Activated CD4-positive, alpha-beta T cell treated with anti-CD3 and anti-CD28 coated beads, Interleukin-2, amount 50 U/mL, for 24 hours (primary cell): Measurements from ENCODE around the gene CYBA.
"Not testable (repeated sequence)": the region's sequence is repeated elsewhere in the genome, so short reads cannot be mapped to it uniquely, and the experiment has no call there.

Experiments
- DNase-seq, 2 donors: peaks; one replicate each; pipeline ENCODE4 v3.0.0-alpha.2; 2020; ENCODE audit warnings: low read depth in 1 of 2, low spot score in 1 of 2

Gene CYBA

DNA sequence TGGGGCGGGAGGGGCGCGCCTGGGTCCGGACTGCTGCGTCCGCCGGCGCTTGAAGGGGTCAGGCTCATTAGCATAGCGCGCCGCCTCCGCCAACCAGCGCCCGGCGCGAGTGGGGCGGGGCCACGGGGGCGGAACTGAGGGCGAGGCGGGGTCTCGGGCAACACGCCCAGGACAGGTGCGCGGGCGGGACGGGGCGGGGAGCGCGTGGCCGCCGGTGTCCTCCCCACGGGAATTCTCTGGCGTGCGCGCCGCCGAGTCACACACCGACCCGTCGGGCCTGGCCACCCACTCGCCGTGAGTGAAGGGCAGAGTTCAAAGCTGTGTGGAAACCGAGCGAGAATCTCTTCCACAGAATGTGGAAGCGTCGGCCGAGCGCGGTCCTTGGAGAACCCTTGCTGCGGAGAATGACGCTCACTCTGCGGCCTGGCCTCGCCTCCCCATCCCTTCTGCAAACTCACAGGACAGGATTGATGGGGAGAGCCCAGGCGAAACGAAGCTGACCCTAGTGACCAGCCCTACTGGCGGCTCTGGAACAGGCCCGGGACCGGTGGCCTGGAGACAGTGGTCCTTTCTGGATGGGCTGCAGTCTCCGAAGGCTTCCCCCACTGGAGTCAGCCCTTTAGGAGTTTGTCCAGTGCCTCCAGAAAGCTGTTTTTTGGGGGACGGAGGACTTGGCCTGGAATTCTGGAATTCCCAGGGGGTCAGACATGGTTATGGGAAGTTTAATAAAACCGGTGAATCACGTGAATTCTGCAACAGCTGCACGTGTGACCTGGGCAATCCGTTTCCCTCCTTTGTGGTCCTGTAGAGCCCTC is 35.8 kb upstream of the CYBA start, which contains the start of gene SNAI3:
TSS of gene SNAI3 (minus strand) at position 69 of the 815 bp plus-strand sequence. CDS start 101 bp downstream, outside the sequence.
- peak in 1 of 2 donors; percentile 66 for DNase-seq

DNA sequence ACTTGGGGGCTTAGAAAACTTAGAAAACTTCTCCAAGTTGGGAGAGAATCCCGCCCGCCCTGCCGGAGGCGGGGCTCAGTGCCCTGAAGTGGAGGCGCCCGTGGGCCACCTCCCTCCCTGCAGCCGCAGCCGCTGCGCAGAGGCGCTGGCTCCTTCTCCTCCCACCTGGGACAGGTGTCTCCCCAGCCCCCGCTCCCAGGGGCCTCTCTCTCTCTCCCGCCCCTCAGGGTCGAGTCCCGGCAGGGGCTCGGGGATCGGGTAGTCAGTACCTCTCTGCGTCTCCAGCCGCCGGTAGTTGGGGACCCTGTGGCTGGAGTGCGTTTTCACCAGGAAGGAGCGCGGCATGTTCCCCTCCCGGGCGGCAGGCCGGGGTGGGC is 35.2 kb upstream of the CYBA start:
- no peak for DNase-seq

DNA sequence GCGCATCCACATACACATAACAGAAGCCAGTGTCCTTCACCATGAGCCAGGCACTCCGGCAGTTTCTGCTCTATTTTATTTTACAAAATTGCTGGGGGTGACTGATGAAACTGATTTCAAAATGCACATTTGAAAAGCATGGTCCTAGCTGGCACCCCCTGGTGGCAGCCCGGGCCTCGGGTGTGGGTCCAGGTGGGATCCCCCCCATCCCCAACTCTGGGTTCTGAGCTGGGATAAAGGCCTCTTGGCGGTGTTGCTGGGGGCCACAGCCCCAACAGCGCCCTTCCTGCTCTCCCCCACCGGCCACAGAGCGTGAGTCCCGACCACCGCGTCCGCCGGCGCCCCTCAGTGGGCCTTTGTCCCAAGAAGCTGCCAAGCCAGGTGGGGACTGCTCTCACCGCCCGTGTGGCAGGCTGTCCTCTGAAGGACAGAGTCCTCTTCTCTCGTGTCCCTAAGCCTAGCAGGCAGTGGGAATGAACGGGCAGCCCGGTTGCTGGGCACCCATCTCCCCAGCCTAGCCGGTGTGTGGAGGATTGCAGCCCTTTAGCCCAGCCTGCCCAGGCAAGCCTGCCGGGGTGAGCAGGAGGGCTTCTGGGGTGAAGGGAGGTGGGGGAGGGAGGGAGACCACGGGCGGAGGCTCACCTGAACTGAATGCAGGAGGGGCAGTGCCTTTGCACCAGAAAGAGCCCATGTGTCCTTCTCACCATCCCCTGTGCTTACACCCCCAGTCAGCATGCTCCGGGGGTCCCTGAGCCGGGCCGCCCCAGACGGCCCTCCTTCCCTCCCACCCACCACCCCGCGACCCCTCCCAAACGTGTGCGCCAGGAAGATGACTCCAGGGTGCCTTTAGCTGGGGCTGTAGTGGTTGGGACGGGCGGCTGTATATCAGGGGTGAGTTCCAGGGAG is 34.6 kb upstream of the CYBA start:
- DNase-seq = no peak

DNA sequence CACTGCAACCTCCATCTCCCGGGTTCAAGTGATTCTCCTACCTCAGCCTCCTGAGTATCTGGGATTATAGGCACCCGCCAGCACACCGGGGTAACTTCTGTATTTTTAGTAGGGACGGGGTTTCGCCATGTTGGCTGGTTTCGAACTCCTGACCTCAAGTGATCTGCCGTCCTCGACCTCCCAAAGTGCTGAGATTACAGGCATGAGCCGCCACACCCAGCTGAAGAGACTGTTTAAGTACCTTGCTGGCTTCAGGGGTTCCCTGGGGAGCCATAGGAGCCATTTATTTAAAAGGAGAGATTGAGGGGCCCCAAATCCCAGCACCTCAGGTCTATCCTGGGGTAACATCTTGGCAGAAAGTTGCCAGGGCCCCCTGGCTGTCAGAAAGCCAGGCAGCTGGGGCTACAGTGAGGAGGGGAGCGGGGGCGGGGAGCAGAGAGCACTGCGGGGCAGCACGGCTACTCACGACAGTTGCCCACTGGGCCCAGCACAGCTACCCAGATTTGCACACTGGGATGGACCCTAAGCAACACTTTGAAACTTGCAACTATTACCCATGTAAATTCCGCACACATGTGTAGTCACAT is 33.8 kb upstream of the CYBA start:
- DNase-seq = no peak

DNA sequence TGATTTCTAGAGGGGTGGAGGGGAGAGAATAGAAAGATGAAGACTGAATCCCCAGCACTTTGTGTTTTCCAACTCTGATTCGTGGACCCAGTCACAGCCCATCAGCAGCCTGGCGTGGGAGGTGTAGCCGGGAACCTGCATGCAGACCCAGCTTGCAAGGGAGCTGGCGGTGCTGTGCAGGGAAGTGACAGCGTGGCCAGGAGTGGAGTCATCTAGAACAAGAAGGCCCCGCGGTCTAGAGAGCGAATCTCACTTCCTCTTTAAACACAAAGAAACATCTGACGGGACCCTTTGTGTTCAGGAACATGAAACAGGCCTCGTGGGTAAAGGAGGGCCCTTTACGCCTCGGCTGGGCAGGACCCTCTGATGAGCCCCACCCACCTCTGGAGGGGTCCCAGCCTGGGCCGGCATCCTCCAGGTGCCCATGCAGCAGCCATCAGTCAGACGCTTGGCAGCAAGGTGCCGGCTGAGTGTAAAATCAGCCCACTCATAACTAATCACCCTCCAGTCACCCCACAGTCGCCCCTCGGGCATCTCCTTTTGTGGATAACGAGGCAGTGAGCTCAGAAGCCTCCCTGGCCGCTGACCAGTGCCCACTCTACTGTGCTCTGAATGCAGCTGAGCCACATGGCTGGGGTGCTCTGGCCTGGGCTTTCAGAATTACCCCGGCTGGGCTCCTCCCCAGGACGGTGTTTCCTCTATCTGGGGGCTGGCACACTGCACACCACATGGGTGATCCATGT is 31.0 kb upstream of the CYBA start:
- DNase-seq = peak in 1 of 2 donors; percentile 68

DNA sequence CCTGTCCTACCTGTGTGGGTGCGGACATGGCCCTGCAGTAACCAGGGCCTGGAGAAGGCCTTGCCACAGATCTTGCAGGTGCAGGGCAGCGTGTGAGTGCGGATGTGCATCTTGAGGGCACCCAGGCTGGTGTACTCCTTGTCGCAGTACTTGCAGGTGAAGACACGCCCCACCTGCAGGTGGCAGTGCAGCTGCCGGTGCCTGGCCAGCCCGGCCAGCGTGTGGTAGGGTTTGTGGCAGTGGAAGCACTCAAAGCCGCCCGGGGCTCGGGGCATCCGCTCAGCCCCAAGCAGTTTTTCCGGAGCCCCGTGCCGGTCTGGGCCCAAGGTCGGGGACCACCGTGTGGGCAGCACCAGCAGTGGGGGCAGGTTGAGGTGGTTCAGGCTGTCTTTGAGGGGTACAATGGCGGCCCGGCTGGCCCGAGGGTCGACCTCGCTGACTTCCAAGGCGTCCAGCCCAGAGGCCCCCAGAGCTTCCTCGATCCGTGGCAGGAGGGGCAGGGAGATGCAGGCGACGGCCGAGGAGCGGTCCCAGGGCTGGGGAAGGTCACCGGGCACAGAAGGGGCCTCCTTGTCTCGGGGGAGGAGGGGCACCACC is 30.3 kb upstream of the CYBA start:
- no peak for DNase-seq

DNA sequence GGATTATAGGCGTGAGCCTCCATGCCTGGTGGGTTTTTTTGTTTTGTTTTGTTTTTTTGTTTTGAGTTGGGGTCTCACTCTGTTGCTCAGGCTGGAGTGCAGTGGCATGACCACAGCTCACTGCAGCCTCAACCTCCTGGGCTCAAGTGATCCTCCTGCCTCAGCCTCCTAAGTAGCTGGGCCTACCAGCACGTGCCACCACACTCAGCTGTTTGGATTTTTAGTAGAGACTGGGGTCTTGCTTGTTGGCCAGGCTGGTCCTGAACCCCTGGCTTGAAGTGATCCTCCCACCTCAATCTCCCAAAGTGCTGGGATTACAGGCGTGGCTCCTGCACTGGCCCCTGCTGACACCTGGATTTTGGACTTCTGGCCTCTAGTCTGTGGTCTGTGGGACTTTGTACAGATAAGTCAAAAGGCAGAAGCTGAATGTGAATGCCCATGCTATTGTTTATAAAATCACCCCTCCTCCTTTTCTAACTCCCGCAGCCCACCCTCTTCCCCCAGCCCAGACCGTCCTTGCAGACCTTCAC is 29.8 kb upstream of the CYBA start:
- no peak for DNase-seq

DNA sequence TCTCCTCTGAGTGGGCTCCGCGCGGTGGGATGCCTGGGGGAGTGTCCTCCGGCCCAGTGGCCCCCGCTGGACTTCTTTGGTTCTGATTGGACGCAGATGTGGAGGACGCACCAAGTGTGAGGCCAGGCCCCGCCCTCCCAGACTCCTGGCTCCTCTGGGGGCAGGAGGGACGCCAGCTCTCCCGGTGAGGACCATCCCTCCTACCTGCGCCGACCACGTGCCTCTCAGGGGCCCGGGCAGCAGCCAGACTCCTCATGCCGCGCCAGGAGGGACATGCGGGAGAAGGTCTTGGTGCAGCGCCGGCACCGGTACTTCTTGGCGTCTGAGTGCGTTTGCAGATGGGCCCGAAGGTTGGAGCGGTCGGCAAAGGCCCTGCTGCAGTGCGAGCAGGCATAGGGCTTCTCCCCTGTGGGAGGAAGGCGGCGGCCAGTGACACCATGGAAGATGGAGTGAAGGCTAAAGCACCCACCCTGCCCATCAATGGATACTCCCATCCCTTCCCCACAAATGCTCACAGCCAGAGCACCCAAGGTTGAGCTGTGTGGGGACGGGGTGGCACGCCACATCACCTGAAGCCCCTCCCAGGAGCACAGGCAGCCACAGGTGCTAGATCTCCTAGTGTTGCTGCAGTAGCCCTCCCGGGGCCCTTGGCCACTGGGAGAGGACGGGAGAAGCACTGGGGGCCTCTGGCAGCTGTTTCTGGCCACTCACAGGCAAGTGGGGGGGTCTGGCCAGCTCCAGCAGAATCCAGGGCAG is 27.5 kb upstream of the CYBA start:
- DNase-seq = no peak

DNA sequence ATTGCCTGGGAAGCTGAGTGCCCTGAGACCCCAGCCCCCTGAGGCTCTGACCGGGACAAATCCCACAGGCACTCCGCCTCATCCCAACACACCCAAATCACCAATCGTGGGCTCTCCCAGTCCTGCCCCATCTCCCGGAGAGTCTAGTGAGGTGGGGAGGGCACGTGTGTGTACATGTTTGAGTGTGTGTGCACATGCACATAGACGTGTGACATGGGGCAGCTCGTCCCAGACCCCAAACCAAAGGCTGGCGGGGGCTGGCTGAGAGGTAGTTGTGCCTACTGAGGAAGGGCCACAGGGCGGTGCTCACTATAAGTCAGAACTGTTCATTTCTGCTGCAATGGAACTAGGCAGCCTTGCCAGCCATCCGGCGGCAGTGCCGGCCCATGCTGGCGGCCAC is 26.9 kb upstream of the CYBA start:
- DNase-seq = no peak

DNA sequence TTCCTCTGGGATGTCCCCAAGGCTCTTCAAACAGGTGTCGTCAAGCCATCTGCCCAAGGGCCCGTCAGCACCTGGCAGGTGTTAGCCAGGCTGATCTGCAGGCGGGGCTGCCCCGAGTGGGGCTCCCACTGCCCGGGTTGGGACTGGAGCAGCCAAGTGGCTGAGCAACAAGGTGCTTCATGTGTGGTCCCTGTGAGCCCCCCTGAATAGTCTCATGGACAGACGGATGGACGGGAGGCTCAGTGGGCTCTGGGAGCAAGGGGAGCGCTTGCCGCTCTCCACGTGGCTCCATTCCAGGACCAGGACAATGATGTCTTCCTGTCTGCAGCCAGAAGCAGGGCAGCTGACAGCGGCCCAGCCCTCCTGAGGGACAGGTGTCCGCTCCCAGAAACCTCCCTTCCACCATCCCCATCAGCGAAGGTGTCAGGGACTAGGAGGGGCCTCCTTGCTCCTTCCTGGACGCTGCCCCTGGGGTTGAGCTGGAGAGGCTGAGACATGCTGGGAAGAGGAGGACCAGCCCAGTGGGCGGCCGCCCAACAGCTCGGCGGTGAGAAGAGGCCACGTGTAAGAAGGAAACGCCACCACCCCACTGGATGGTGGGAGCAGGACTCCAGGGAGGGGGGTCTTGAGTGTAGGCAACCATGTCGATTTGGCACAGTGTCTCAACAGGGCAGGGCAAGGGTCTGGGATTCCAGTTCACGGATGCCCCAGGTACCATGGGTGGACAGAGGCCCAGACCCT is 25.8 kb upstream of the CYBA start:
- DNase-seq = no peak

DNA sequence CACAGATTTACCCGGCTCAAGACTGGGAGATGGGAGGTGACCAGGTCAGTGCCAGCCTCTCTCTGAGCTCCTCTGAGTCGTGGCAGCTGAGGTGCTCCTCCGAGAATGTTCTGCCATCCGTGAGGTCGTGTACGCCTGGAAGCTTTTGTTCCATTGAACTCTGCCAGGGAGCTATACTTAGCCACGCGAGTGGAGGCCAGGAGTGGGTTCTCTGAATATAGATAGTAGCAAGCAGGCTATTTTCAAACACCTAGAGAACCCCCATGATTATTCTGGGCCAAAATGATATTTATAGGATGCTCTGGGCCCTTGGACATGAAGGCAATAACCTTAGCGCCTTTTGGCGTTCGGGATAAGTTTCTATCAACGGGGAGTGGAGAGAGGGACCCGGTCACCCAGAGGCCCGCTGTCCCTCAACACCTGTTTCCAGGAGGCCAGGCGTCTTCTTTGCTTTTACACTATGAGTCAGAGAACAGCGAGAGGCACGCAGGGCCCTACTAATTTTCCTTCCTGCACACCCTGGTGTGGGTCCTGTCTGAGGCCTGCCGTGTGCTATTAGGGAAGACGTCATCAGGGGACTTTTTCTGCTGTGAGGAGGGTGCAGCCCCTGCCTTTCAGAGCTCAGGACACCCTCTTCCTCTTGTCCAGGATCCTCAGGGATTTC is 23.0 kb upstream of the CYBA start:
- no peak for DNase-seq

DNA sequence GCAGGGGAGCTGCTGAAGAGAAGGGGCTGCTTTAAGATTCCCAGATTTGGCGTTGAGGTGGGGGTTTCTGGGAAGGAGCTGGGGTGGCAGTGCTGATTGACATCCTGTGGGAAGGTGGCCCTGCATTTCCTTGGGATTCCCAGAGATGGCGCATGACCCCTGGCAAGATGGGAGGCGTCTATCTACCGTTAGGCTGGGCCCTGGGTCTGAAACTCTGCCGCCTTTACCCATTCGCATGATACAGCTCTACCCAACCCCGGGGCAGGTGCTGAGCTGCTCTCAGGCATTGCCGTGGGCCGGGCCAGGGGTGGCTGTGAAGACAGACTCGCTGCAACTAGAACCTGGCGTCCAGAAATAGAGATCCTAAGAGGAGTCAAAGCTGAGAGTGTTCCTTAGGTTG is 21.9 kb upstream of the CYBA start:
- no peak for DNase-seq

DNA sequence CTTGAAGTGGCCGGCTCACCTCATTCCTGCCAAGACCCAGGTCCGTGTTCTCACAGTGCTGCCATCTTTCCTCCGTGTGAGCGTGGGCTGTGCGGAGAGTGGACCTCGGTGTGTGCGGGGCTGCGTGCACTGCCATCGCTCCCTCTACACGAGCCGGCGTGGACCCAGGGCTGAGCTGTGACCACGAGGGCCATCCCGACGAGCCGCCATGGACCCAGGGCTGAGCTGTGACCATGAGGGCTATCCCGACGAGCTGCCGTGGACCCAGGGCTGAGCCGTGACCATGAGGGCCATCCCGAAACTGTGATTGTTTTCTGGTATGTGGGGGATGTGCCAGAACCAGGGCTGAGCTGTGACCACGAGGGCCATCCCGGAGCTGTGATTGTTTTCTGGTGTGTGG is 21.0 kb upstream of the CYBA start:
- DNase-seq = no peak

DNA sequence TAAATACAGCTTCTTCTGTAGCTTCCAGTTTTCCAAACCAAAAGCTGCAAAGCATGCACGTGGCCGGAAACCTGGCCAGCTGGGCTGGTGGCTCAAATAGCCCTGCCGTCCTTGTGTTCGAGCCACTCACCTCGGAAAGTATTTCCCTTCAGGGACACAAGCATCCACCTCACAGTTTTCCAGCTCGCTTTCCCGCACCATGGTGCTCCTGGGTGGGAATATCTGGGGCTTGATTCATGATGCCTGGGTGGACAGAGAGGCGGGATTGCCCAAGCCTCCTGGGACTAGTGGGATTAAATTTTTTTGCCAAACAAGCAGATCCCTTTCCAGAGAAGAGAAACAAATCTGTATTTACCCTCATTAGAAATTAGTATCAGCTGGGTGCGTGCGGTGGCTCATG is 19.1 kb upstream of the CYBA start:
- DNase-seq = no peak

DNA sequence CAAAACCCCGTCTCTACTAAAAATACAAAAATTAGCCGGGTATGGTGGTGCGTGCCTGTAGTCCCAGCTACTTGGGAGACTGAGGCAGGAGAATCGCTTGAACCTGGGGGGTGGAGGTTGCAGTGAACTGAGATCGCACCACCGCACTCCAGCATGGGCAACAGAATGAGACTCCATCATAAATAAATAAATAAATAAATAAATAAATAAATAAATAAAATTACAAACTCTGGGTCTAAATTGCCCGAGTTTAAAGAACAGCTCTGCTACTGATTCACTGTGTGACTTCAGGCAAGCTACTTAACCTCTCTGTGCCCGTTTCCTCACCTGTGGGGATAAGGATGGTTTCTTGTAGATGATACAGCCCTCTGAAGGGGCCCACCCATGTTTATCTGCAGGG is 18.6 kb upstream of the CYBA start:
- not testable (repeated sequence) for DNase-seq

DNA sequence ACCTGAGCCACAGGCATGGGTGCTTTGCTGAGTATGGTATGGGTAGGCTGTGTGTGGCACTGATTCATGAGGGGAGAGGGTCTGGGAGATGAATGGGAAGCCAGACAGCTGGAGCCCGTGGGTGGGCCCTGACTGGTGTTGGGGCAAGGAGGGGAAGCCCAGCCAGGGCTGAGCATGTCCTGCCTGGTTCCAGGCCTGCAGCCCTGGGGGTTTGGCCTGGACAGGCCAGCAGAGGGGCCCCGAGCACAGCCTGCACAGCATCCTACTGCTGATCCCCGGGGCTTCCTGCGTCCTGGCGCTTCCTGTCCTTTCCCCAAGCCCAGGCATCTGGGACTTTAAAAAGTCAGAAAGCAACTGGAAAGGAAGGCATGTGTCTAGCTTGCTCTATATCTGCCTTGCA is 16.6 kb upstream of the CYBA start:
- DNase-seq = no peak

DNA sequence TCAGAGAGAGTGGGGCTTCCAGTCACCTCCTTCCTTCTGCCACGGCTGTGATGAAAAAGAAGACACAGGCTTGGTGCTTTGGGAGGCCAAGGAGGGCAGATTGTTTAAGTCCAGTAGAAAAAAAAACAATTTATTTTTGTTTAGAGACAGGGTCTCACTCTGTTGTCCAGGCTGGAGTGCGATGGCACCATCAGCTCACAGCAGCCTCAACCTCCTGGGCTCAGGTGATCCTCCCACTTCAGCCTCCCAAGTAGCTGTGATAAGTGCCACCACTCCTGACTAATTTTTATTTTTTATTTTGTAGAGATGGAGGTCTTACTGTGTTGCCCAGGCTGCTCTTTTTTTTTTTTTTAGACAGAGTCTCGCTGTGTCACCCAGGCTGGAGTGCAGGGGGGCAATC is 14.7 kb upstream of the CYBA start:
- DNase-seq = no peak

DNA sequence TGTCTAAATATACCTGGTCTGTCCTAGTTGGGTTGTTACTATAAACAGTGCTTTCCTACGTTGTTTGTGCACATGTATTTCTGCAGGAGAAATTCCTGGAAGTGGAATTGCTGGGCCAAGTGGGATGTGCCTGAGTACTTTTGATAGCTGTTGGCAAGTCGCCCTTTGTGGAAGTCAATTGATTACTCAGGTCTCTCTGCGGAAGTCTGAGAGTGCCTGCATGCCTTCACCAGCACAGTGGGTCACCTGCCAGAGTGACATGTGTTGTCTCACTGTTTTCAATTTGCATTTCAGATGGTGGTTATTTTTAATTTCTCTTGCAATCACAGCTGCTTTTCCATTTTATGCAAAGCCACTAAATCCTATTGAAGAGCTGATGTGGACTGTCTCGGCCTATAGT is 14.3 kb upstream of the CYBA start:
- no peak for DNase-seq
